Endothelial cell (in vitro differentiated cells): ENCODE results near the gene ACP1. TPM values are rescaled to one million over a fixed set of nuclear protein-coding genes. Genes with fewer than 3 reads are reported as not detected.
A peak's percentile ranks its signal among the peaks of the same experiment; 100 is the strongest.

Source experiments
- DNase-seq: peaks from one replicate; pipeline ENCODE4 v3.0.0; 2021; ENCODE audit warnings: low spot score
- H3K27ac Mint-ChIP-seq: one replicate; pipeline ENCODE4 v1.8.0; 2021; ENCODE audit warnings: mixed read lengths, inconsistent platforms; ENCODE audit not compliant: unreplicated experiment
- H3K27me3 Mint-ChIP-seq: one replicate; pipeline ENCODE4 v1.8.0; 2021; ENCODE audit warnings: mild to moderate bottlenecking, moderate library complexity, mixed read lengths, inconsistent platforms; ENCODE audit not compliant: unreplicated experiment
- H3K36me3 Mint-ChIP-seq: one replicate; pipeline ENCODE4 v1.8.0; 2021; ENCODE audit warnings: mild to moderate bottlenecking, low read depth, mixed read lengths, inconsistent platforms; ENCODE audit not compliant: unreplicated experiment
- H3K4me1 Mint-ChIP-seq: one replicate; pipeline ENCODE4 v1.8.0; 2021; ENCODE audit warnings: mild to moderate bottlenecking, mixed read lengths, inconsistent platforms; ENCODE audit not compliant: unreplicated experiment
- H3K4me3 Mint-ChIP-seq: one replicate; pipeline ENCODE4 v1.8.0; 2021; ENCODE audit warnings: mild to moderate bottlenecking, mixed read lengths, inconsistent platforms; ENCODE audit not compliant: unreplicated experiment
- H3K9me3 Mint-ChIP-seq: one replicate; pipeline ENCODE4 v1.8.0; 2021; ENCODE audit warnings: mixed read lengths, inconsistent platforms; ENCODE audit not compliant: unreplicated experiment
- total RNA-seq: library from RNA; stranded (reverse); fragmentation: NEBNext Ultra II Directional; extraction: Animal tissue kit (Norgen Biotek cat#: 25700); gene quantifications from one replicate; pipeline ENCODE4 v1.2.1, GENCODE V29; 2021; ENCODE audit not compliant: unreplicated experiment
- TF ChIP-seq, protein P1 (sequence below): fragments of 200-600 bp; sonication (generic); IDR thresholded peaks from one replicate; pipeline ENCODE4 v1.5.0; 2021; ENCODE audit warnings: antibody characterized with exemption; ENCODE audit not compliant: unreplicated experiment

The ACP1 gene
- total RNA-seq, 1 donor from 2014 or later: 104 TPM

DNA sequence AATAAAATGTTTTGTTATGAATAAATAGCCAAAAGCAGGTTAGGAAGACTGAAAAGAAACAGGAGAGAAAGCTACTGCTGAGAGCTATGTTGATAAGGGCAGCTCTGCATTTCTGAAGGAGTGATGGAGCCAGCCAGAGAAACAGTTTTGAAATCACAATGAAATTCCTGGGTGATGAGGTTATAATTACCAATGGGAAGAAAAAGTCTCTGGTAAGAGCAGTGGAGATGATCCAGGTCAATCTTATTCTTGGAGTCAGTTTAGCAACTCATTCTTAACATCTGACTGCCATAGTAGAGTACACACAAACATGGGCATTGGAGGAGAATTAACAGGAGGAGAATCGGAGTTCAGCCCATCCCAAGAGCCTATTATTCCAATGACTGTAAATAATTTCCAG, 20.8 kb downstream of the ACP1 start:
- H3K27ac Mint-ChIP-seq: no peak overlapping the region
- no peak for DNase-seq
- H3K4me1 Mint-ChIP-seq: no peaks in the 10 kb centered on the region
- H3K36me3 Mint-ChIP-seq: peaks cover 10% of the 10 kb centered on the region
- H3K4me3 Mint-ChIP-seq: no peak overlapping the region
- peaks cover 2% of the 10 kb centered on the region for H3K27me3 Mint-ChIP-seq
- TF ChIP-seq, protein P1, sequence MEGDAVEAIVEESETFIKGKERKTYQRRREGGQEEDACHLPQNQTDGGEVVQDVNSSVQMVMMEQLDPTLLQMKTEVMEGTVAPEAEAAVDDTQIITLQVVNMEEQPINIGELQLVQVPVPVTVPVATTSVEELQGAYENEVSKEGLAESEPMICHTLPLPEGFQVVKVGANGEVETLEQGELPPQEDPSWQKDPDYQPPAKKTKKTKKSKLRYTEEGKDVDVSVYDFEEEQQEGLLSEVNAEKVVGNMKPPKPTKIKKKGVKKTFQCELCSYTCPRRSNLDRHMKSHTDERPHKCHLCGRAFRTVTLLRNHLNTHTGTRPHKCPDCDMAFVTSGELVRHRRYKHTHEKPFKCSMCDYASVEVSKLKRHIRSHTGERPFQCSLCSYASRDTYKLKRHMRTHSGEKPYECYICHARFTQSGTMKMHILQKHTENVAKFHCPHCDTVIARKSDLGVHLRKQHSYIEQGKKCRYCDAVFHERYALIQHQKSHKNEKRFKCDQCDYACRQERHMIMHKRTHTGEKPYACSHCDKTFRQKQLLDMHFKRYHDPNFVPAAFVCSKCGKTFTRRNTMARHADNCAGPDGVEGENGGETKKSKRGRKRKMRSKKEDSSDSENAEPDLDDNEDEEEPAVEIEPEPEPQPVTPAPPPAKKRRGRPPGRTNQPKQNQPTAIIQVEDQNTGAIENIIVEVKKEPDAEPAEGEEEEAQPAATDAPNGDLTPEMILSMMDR: no peak
- no peaks in the 10 kb centered on the region for H3K9me3 Mint-ChIP-seq

DNA sequence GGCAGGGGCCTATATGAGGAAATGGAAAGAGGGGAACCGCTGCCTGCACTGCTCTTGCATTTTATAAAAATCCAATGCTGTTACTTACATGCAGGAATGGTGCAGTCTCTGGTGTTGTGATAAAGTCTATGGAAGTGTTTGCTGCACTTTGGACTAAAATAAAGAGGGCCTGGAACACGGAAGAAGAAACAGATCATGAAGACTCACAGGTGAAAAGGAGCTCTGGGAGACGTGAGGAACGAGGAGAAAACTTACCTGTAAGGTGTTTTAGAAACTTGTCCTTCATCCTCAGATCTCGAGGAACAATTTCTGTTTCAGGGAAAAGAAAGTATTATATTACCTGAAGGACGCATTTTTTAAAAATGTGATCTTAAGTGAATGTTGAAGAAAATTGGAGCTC, 21.3 kb downstream of the ACP1 start:
- H3K27me3 Mint-ChIP-seq: peaks cover 2% of the 10 kb centered on the region
- no peaks in the 10 kb centered on the region for H3K4me1 Mint-ChIP-seq
- H3K27ac Mint-ChIP-seq: no peak overlapping the region
- H3K4me3 Mint-ChIP-seq: no peak overlapping the region
- no peak for DNase-seq
- peaks cover 10% of the 10 kb centered on the region for H3K36me3 Mint-ChIP-seq
- no peaks in the 10 kb centered on the region for H3K9me3 Mint-ChIP-seq
- TF ChIP-seq, protein P1: no peak

DNA sequence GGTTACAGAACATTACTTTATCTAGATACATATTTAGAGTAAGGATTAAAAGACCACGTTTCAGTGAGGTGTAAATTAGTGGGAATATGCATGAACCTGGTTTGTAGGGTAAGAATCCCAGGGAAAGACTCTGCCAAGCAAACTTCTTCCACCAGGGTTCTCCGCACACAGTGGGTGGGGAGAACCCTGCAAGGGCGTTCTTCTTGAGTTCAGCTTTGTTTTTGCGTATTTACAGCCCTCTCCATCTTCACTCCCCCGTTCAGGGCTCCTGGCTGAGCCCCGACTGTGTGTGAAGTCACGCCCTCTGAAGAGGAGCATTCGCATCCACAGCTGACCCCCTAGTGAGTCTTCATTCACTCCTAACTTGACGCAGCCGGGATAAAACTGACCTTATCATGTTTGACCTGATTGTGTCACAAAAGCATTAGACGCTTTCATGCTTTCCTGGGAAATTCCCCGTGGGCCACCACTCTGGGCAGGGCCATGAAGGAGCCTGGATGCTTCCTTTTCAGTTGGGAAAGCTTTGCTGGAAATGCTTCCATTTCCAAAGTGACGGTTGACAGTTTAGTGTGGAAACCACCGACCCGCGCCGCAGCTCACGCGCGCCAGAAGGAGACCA, 22.1 kb downstream of the ACP1 start:
- no peak for DNase-seq
- no peaks in the 10 kb centered on the region for H3K4me1 Mint-ChIP-seq

DNA sequence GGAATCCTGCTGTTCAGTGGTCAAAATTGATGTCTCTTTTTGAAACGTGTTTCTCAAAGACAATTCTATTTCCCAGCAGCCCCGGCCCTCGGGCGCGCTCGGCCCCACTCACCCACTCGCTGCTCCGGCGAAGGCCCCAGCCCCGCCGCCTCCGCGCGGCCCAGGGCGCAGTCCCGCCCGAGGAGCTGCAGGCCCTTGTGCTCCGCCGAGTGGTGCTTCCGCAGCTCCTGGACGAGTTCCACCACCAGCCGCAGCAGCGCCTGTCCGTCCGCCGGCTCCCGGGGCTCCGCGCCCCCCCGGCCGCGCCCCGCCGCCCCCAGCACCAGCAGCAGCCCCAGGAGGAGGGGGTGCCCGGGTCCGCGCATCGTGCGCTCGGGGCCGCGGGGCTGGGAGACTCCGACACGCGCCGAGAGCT, 22.7 kb downstream of the ACP1 start:
- DNase-seq: peak; percentile 49
- Mint-ChIP-seq H3K27me3 (peaks cover 2% of the 10 kb centered on the region), H3K4me1 (no peaks in the 10 kb centered on the region), H3K36me3 (peaks cover under 1% of the 10 kb centered on the region), H3K9me3 (no peaks in the 10 kb centered on the region), H3K4me3 (no peak overlapping the region), H3K27ac (no peak overlapping the region)
- TF ChIP-seq, protein P1: no peak

More for the DNA sequence above, 22.1 kb downstream of the ACP1 start:
- no peaks in the 10 kb centered on the region for H3K9me3 Mint-ChIP-seq
- H3K27ac Mint-ChIP-seq: no peak overlapping the region
- peaks cover 2% of the 10 kb centered on the region for H3K27me3 Mint-ChIP-seq
- TF ChIP-seq, protein P1: no peak
- H3K36me3 Mint-ChIP-seq: peaks cover 6% of the 10 kb centered on the region
- H3K4me3 Mint-ChIP-seq: peak overlapping the region; percentile 70

DNA sequence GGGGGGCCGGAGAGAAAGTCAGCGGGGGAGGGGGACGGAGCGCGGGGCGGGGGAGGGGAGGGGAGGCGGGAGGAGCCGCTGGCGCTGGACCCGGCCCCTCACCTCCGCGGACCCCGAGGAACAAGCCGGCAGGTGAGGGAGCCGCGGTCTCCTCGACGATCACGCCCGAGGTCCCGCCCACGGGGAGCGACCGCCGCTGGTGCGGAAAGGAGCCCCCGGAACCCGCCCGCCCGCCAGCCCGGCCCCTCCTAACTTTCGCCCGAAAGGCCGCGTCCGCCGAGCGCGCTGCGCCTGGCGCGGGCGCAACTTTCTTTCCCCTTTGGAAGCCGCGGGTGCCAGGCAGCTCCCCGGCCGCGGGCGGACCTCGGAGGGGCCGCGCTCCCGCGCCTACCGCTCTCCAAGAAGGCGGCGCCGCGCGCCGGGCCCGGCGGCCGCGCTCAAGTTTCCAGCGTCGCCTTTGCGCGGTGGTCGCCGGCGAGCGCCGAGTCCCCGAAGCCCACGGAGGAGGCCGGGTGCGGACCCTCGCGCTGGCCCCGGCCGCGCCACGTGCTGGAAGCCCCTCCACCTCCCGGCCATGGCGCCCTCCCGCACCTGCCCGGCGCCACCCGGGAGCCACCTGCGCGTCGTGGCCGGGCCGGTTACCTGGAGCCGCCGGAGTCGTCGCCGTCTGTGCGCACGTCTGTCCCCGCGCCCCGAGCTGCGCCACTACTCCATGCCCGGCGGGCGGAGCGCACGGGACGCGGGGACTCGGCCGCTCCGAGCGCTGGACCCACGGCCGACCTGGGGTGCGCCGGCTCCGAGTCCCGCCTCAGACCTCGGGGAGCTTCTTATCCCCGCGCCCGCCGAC, 23.4 kb downstream of the ACP1 start, which contains the start of gene ALKAL2:
TSS of gene ALKAL2 (minus strand) at position 181 of the 847 bp plus-strand sequence. CDS start 256 bp downstream, outside the sequence.
- no peak within 1 kb of the TSS for H3K27ac Mint-ChIP-seq
- TF ChIP-seq, protein P1: no peak
- peaks cover 2% of the 10 kb centered on the region for H3K27me3 Mint-ChIP-seq
- H3K36me3 Mint-ChIP-seq: no peaks in the 10 kb centered on the region
- peak within 1 kb of the TSS; percentile 70 for H3K4me3 Mint-ChIP-seq
- no peaks in the 10 kb centered on the region for H3K4me1 Mint-ChIP-seq
- DNase-seq: peak; percentile 35
- no peaks in the 10 kb centered on the region for H3K9me3 Mint-ChIP-seq
